HG03575 (cell line): ENCODE results near the gene SNX5.

Source experiments
- ATAC-seq: cut with Tn5 transposase; IDR thresholded peaks from one replicate; pipeline ENCODE4 v1.9.1; 2021; ENCODE audit not compliant: unreplicated experiment, insufficient number of reproducible peaks, low FRiP score; ENCODE audit errors: extremely low read depth

The SNX5 gene

GRCh38 chr20:17946572-17947473, 21.8 kb downstream of the SNX5 start:
- ATAC-seq = no peak

GRCh38 chr20:17946040-17946439, 22.6 kb downstream of the SNX5 start:
- ATAC-seq = no peak

- ATAC-seq = no peak
These were observed 23.6 kb downstream of the SNX5 start for GRCh38 chr20:17944854-17945474.

- peak; percentile 55 for ATAC-seq
These were observed 25.3 kb downstream of the SNX5 start for GRCh38 chr20:17943343-17943742.

GRCh38 chr20:17941826-17942196, 26.8 kb downstream of the SNX5 start:
- ATAC-seq = no peak

- ATAC-seq = no peak
These were observed 27.3 kb downstream of the SNX5 start for GRCh38 chr20:17941087-17941825.

- ATAC-seq = no peak
These were observed 28.2 kb downstream of the SNX5 start for GRCh38 chr20:17940224-17940971.

GRCh38 chr20:17939622-17940223, 28.9 kb downstream of the SNX5 start:
- ATAC-seq = no peak

GRCh38 chr20:17938871-17939619, 29.5 kb downstream of the SNX5 start:
- peak; percentile 33 for ATAC-seq

GRCh38 chr20:17936761-17937732, 31.5 kb downstream of the SNX5 start:
- no peak for ATAC-seq

- ATAC-seq = no peak
These were observed 32.3 kb downstream of the SNX5 start for GRCh38 chr20:17936286-17936760.

GRCh38 chr20:17935761-17936160, 32.8 kb downstream of the SNX5 start:
- ATAC-seq = no peak

- ATAC-seq = no peak
These were observed 33.4 kb downstream of the SNX5 start for GRCh38 chr20:17935186-17935585.

- no peak for ATAC-seq
These were observed 34.3 kb downstream of the SNX5 start for GRCh38 chr20:17934141-17934862.

GRCh38 chr20:17933711-17934110, 34.9 kb downstream of the SNX5 start:
- no peak for ATAC-seq

- no peak for ATAC-seq
These were observed 35.5 kb downstream of the SNX5 start for GRCh38 chr20:17933121-17933520.
